ENCODE data around the gene PIGQ.

Gene PIGQ

GRCh38 chr16:610513-611381, 41.0 kb downstream of the PIGQ start:
- no peak for DNase-seq

- no peak for DNase-seq
These were observed 45.4 kb downstream of the PIGQ start for GRCh38 chr16:615122-615521.

- DNase-seq, result no peak
These were observed 47.2 kb downstream of the PIGQ start for GRCh38 chr16:616733-617586.

DNA sequence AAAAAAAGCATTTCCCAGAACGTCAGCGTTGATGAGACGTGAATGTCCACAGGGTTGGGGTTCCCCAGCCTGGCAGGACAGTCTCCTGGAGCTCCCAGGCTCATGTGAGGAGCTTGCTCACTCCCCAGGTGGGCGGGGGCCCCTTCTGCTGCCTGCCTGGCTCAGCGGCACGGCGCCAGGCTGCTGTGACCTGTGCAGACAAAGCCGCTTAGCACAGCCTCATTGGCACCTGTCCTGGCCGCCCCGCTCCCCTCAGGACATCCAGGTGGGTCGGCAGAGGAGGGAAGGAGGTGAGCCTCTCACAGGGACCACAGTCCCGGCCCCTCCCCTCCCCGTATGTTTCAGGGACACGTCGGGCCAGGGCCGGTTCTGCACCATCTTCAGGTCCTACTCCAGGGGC, 48.1 kb downstream of the PIGQ start:
- DNase-seq, result no peak

GRCh38 chr16:619476-620100, 49.8 kb downstream of the PIGQ start:
- DNase-seq, result no peak

DNA sequence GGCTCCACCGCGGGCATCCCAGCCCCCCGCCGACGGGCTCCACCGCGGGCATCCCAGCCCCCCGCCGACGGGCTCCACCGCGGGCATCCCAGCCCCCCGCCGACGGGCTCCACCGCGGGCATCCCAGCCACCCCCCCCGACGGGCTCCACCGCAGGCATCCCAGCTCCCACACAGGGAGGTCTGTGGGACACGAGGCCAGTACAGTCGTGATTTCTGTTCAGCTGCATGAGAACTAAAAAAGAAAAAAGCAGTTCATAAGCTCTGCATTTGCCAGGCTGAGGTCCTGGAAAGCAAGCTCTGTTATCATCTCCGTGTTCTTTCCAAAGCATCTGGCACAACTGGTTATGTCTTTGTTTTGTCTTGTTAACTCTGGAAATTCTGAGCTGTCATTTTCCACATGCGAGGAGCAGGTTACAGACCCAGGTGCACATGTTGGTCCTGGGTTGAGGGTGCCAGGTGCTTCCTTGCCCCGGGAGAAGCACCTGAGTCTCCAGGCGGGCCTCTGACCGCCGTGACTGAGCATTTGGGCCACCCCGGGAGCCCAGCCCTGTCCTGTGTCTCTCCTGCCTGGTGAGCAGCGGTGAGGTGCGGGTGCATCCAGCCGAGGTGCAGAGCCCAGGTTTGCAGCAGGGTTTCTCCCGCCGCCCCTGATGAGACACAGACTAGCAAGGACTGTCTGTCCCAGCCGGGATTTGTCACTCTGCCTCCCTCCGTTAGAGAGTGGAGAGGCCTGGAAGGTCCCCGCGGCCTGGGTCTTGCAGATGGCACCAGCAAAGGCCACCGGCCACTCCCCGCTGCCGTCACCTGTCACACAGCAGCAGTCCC, 51.1 kb downstream of the PIGQ start:
- DNase-seq, result peak; percentile 56

DNA sequence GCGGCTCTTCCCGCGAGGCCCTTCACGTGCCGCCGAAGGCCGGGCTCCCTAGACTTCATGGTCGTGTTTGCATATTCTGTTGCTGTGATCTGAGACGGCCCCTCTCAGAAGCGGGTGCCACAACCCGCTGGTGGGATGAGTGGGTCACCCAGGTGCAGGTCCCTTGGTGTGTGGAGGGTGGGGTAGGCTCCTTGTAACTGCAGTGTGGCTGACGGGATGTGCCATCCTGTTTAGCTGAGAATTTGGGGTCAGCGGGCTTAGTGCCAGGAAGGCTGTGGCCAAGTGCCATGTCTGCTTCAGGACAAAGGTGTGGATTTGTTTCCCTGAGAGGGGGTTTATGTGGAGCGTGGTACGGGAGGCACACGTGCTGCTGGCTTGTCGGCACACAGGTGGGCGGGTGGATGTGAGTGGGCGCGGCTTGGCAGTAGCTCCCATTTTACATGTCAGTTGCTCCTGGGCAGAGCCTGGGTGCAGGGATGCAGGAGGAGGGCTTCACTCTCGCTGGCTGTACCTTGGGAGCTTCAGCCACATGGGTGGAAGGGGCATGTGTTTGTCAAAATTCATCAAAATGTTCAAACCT, 51.8 kb downstream of the PIGQ start:
- DNase-seq, result peak; percentile 45

DNA sequence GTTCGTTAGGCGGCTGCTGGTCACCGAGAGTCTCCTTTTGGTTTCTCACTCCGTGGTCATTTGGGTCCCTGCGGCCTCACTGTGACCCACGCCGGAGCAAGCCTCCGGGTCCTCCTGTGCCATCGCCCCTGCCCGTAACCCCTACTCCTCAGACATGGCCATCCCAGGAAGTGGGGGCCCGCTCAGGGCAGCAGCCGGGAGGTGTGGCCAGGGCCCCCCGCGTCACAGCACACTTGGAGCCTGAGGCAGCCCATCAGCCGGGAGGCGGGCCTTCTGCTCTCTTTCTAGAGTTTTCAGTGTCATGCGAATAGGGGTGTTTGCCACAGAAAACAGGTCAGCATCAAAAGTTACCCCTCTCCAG, 53.1 kb downstream of the PIGQ start:
- DNase-seq, result no peak

DNA sequence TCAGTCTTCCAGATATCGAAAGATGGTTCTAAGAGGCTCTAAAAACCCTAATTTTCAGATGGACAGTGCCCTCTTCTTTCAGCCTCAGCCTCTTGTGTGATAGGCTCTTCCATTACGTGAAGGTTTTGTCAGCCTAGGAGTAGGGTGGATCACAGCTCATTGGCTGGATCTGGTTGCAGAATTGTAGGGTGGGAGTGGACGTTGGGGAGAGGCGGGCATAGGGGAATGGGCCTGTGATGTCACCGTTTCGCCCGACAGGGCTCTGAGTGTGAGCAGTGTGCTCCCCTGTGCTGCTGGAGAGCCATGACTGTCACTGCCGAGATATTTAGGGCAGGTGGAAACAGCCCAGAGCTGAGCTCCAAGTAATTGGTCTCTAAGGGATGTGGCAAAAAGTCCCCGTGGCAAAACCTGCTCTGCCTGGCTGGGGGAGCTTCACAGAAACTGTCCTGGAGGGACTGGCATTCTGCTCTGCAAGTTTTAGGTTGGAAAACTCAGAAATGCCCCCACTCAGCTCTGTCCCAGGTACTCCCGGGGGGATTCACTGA, 54.8 kb downstream of the PIGQ start:
- DNase-seq, result no peak

GRCh38 chr16:625117-625976, 55.6 kb downstream of the PIGQ start:
- no peak for DNase-seq

DNA sequence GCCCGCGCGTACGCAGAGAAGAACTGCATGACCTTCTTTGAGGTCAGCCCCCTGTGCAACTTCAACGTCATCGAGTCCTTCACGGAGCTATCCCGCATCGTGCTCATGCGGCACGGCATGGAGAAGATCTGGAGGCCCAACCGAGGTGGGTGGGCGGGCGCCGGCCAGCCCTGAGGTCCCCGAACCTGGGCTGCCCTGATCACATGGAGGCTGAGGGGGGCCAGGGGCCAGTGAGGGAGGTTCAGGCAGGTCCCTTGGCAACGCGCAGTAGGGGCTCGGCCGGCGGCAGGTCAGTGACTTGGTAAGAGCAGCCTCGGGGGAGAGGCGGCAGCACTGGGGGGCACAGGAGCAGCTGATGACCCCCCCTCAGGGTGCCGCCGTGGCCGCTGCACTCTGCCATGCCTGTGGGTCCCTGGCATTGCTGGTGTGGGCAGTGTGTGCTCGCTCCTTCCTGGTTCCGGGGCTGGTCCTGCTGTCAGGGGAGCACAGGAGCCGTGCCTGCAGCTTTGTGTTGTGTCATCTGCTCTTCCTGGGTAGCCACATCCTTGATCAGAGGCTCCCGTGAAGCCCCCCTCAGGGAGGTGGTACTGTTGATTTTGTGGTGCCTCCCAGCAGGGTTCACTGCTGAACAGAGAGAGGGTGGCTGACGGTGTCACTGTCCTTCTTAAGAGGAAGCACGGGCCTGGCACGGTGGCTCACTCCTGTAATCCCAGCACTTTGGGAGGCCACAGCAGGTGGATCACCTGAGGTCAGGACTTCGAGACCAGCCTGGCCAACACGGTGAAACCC, 56.4 kb downstream of the PIGQ start:
- no peak for DNase-seq

DNA sequence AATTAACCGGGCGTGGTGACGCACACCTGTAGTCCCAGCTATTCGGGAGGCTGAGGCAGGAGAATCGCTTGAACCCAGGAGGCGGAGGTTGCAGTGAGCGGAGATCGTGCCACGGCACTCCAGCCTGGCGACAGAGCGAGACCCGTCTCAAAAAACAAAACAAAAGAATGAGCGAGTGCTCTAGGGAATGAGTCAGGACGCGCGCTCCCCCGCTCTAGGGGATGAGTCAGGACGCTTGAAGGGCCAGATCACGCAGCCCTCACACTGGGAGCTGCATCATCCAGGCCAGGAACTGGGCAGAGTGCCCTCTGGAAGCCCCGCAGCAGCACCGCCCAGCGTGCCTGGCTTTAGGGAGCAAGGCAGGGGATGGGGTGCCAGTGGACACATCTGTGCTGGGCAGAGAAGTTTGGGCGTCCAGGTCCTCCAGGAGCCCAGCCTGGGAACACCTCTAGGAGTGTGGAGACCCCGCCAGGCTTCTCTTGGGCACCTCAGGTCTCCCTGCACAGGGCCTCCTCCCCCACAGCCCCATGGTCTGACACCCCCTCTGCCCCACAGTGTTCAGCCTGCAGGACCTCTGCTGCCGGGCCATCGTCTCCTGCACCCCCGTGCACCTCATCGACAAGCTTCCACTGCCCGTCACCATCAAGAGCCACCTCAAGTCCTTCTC, 57.2 kb downstream of the PIGQ start:
- peak; percentile 40 for DNase-seq

DNA sequence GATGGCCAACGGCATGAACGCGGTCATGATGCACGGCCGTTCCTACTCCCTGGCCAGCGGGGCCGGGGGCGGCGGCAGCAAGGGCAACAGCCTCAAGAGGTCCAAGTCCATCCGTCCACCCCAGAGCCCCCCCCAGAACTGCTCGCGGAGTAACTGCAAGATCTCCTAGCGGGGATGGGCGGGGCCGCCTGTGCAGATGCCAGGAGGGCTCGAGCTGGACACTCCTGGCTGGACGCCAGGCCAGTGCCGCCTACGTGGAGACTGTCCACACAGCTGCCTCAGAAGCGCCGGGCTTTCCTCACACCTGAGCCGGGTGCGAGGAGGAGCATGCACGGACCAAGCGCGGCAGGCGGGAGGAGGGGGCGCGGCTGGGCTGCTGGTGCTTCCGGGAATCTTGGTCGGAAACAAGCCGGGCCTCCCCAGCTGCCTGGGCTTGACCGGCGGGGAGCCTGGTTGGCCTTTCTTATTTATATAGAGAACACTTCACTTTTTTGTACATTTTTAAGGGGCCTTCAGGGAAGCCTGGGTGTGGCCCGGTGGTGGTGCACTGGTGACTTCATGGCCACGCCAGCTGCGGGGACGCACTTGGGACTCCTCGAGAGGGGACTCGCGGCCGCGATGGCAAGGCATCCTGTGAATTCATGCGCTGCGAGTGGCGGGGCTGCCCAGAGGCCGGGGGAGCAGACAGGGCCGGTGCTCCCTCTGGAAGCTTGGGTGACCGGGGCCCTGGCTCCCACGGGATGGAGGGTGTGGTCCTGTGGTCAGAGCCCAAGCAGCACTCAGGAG, 57.9 kb downstream of the PIGQ start:
- DNase-seq, result peak; percentile 83

DNA sequence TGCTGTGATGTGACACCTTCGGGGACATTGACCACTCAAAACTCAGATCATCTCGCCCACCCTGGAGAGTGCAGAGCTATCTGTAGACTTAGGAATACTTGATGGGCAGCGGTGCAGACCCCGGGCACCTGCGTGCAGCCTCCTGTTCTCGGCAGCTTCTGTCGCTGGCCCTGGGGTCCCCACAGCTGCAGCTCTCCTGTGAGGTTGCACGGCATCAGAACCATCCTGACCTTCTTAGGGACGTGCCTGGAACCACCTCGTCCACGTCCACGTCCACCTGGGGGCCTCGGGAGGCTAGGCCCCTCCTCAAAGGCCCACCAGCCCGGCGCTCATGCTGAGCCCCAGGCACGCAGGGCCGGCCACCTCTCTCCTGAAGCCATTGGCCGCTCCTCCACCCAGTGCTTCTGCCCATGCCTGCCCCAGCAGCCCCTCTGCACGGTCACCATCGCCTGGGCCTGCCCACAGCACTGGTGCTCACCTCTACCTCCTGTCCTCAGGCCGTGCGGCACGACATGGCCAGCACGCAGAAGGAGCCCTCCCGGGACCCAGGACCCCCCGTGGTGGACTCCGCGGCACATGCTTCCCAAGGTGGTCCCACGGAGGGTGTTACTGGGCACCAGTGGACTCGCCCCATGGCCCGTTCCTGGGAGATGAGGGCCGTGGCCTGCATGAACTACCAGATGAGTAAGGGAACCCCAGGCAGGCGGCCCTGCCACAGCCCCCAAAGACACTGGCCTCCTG, 58.7 kb downstream of the PIGQ start:
- DNase-seq, result no peak

DNA sequence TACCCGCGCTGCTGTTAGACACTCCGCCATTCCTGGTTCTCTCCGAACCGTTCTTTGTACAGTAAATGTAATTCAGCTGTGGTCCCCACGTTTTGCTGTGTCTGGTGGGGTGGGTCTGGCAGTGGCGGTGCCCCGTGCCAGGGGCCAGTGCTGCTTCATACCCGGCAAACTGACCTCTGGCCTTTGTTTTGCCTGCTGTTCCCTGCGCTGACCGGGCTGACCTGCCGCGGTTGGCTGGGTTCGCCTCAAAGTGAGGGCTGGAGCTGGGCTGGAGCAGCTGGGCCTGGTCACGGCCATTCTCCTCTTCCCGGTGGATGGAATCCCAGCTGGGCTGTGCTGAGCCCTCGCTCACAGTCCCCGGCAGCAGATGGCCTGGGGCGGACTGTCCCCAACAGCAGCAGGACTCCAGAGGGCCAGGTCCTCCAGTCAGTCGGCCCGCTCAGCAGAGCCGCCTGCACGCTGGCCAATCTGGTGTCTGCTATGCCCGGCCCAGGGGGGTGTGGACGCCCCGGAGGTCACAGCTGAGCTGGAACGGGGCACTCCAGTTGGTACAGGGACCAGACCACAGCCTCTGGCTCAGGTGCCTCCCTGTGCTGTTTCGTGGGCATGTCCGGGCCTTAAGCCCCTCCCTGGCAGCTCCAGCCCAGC, 59.5 kb downstream of the PIGQ start:
- no peak for DNase-seq

DNA sequence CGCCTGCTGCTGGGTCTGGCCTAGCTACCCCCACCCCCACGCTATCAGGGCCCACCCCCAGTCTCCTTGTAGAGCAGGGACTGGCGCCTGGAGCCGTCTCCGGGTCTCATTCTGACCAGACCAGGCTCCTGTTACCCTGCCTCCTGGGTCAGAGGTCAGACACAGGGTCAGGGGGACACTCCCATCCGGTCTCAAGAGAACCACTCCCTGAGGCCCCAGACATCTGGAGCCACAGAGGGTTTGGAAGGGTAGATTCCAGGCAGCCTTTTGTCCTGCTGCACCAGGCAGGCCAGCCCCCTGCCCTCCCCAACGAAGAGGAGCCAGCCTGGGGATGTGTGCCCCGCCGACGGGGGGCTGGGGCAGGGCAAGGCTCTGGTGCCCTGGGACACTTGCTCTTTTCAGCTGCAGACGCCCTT, 60.1 kb downstream of the PIGQ start:
- no peak for DNase-seq

DNA sequence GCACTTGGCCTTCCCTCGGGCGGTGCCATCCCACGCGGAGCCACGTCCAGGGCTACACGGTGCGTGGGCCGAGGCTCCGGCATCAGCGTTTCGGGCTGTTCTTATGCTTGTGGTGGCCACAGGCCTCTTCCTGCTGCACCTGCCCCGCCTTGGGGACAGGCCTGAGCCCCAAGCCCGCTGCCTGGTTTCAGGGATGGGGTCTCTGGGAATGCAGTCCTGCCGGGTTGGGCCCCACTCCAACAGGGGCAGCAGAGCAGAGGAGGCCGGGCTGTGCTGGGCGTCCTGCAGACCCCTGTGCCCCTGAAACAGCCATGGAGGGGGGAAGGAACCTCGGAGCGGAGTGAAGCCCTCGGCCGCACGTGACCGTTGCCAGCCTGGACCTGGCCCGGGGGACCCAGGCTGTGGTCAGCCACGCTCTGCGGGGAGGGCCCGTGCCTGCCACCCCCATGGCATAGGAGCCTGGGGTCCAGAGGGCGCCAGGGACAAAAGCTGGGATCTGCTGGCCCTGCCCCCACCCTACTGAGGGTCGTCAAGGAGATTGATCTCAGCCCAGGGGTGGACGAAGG, 60.6 kb downstream of the PIGQ start:
- DNase-seq, result no peak
